ENCODE measurements around the gene PRKCZ. TPM values are rescaled to one million over a fixed set of nuclear protein-coding genes. Genes with fewer than 3 reads are reported as not detected.

Gene PRKCZ
- total and polyA plus RNA-seq, 9 of the 15 experiments (the other 6 are each of a cell fraction or from before 2014, with no cell fraction given): 0.07 to 3.1 (median 1.3) TPM

- ATAC-seq (no peak), DNase-seq (ENCODE audit: extremely low read depth in 1 of 4, low spot score in 3 of 4) (no peak), FAIRE-seq (no peak)
- intact Hi-C loops (cut with micrococcal nuclease) (no loop called here), in situ Hi-C loops (cut with MboI) (no loop called here)
- WGBS (ENCODE audit: insufficient coverage, low coverage, missing lambda C conversion rate): 81% methylated on average over 14 of the region's 15 CpGs
- no peaks in the 10 kb centered on the region for H3K36me3 ChIP-seq (ENCODE audit: control insufficient read depth, insufficient read depth, low read length)
- BruUV-seq (replicated peaks): no TSS peak
- no peak overlapping the region for H3K27ac ChIP-seq (ENCODE audit: extremely low read depth, low read depth, low read length)
- H4K20me1 ChIP-seq (replicated peaks; ENCODE audit: control insufficient read depth, insufficient read depth, low read length): no peaks in the 10 kb centered on the region
- peaks cover 26% of the 10 kb centered on the region; the same call in 2 of the 3 replicates for H3K79me2 ChIP-seq (ENCODE audit: control insufficient read depth, insufficient read depth, low read length)
- no peaks in the 10 kb centered on the region for H3K9me3 ChIP-seq (replicated peaks; ENCODE audit: control insufficient read depth, insufficient read depth, low read depth, low read length)
- POLR2A ChIA-PET: interaction anchor here (0.5 to 1.5 kb wide), 6 partner anchors 12 to 362 kb away, joined by 3 to 4 read pairs (median 3); no protein-coding TSS in a partner anchor
- H3K4me1 ChIP-seq (replicated peaks in 1 of 2; ENCODE audit: control insufficient read depth in 2 of 2, insufficient read depth in 2 of 2, low read length in 2 of 2): peaks cover 45 to 79% of the 10 kb centered on the region in 2 experiments
- no peak overlapping the region for H2AFZ ChIP-seq (ENCODE audit: low read depth, low read length)
- peak overlapping the region in 1 of 2 experiments; percentile 91; a peak in 2 of 4 replicates for H3K9ac ChIP-seq (ENCODE audit: insufficient read depth in 1 of 2, low read depth in 2 of 2, low read length in 2 of 2)
- CTCF ChIA-PET (ENCODE audit: low intra/inter-chr PET ratio): no interaction called here
- H3K27me3 ChIP-seq (ENCODE audit: control insufficient read depth in 2 of 2, insufficient read depth in 2 of 2, low read length in 2 of 2): no peaks in the 10 kb centered on the region
- H3K4me3 ChIP-seq: no peak overlapping the region
- H3K4me2 ChIP-seq (ENCODE audit: insufficient read depth, low read length): no peak overlapping the region
- H3K9me1 ChIP-seq (ENCODE audit: control insufficient read depth, insufficient read depth, low read length): no peaks in the 10 kb centered on the region
- peak; percentile 60; the same call in 1 of the 2 replicates for TF ChIP-seq PKNOX1 (IDR thresholded peaks at IDR 0.05)
- no peak for TF ChIP-seq ZFP1 (CRISPR knock-in tag; IDR thresholded peaks at IDR 0.05)
- TF ChIP-seq GATA2 (CRISPR knock-in tag; IDR thresholded peaks at IDR 0.05): no peak
- 0 out of 2 replicates have a peak, but pooled peaks have one; percentile 51 for TF ChIP-seq ZNF263 (CRISPR knock-in tag; IDR thresholded peaks at IDR 0.05; ENCODE audit: borderline replicate concordance)
- TF ChIP-seq HLTF (IDR thresholded peaks at IDR 0.05): no peak
- TF ChIP-seq EWSR1 (IDR thresholded peaks at IDR 0.05; ENCODE audit: borderline replicate concordance, low read depth, partially characterized antibody): no peak
- TF ChIP-seq KDM5B (IDR thresholded peaks at IDR 0.05; ENCODE audit: insufficient replicate concordance, low read depth, low read length): no peak
- no peak for TF ChIP-seq CHCHD3 (CRISPR knock-in tag; IDR thresholded peaks at IDR 0.05)
- no peak for TF ChIP-seq JUND (IDR thresholded peaks at IDR 0.05; ENCODE audit: borderline replicate concordance, low read depth, low read length)
- no peak for TF ChIP-seq JUND (tag; IDR thresholded peaks at IDR 0.05; ENCODE audit: borderline replicate concordance, low read depth, low read length)
- TF ChIP-seq SREBF1 (IDR thresholded peaks at IDR 0.05; ENCODE audit: borderline replicate concordance, low read depth, low read length): no peak
- TF ChIP-seq SMC3 (conservative IDR thresholded peaks at IDR 0.05; ENCODE audit: insufficient read depth, low read depth, low read length): no peak
- TF ChIP-seq HEY1 (CRISPR knock-in tag; IDR thresholded peaks at IDR 0.05; ENCODE audit: borderline replicate concordance): no peak
- no peak for TF ChIP-seq ZNF583 (CRISPR knock-in tag; IDR thresholded peaks at IDR 0.05)
- no peak for TF ChIP-seq ARHGAP35 (IDR thresholded peaks at IDR 0.05; ENCODE audit: partially characterized antibody)
- no peak for TF ChIP-seq MYNN (IDR thresholded peaks at IDR 0.05)
- TF ChIP-seq MYNN (CRISPR knock-in tag; IDR thresholded peaks at IDR 0.05): no peak
- no peak for TF ChIP-seq ELK1 (CRISPR knock-in tag; IDR thresholded peaks at IDR 0.05)
- no peak for TF ChIP-seq SIN3A (IDR thresholded peaks at IDR 0.05; ENCODE audit: borderline replicate concordance in 2 of 2, control insufficient read depth in 1 of 2, low read depth in 2 of 2, low read length in 2 of 2)
- TF ChIP-seq FOS (IDR thresholded peaks at IDR 0.05; ENCODE audit: extremely low read depth, insufficient read length): no peak
These were observed 152.8 kb downstream of the PRKCZ start for GRCh38 chr1:2202843-2203601.
